Right renal pelvis (tissue), 4 donors: Measurements from ENCODE around the gene TNNC2. TPM values are rescaled to one million over a fixed set of nuclear protein-coding genes. Genes with fewer than 3 reads are reported as not detected.
"Not testable (repeated sequence)": the region's sequence is repeated elsewhere in the genome, so short reads cannot be mapped to it uniquely, and the experiment has no call there.

Experiments used
- DNase-seq, 4 donors: peaks; one replicate each; pipeline ENCODE4 v3.0.0-alpha.2; 2013; ENCODE audit warnings: low read depth in 4 of 4, low spot score in 3 of 4, missing footprints in 1 of 4
- polyA plus RNA-seq, 4 donors: library from polyadenylated mRNA; unstranded; fragments of 120-200 nt; gene quantifications; one replicate each; pipeline ENCODE4 v1.2.1, GENCODE V29; 2013; ENCODE audit not compliant: insufficient read length in 4 of 4

Gene TNNC2
- 1 to 10 TPM in 1 of 4 donors, under 1 TPM in 3; 0.22 to 1.1 (median 0.72) TPM for polyA plus RNA-seq

DNA sequence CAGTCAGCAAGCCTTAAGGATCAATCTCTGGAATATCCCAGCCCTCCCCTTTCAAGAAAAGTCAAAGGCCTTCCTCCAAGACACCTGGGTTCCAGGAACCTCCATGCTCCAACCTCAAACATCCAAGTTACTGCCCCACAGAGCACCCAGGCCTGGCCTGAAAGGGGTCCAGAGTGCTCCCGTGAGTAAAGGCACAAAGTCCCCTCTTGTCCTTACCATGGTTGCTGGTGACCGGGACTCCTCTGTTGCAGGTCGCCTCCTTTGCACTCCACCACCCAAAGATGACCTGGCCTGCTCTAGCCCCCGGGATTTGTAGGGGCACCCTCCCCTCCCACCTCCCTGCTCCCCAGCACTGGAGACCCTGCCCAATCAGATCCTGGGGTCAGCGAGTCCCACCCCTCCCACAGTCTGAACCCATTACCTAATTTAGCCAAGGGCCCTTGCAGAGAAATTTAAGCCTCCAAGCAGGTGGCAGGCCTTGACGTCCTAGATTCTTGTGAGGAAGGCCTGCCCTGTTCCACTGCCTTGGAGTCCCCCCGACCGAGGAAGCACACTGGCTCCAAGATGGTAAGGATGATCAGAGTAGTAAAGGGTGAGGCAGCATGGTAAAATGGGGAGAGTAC lies at the start of gene TNNC2:
Gene TNNC2, minus strand, starts transcription at position 283 of the 623 bp plus-strand sequence. Its CDS starts 64 bp downstream, at position 219.
- no peak for DNase-seq

DNA sequence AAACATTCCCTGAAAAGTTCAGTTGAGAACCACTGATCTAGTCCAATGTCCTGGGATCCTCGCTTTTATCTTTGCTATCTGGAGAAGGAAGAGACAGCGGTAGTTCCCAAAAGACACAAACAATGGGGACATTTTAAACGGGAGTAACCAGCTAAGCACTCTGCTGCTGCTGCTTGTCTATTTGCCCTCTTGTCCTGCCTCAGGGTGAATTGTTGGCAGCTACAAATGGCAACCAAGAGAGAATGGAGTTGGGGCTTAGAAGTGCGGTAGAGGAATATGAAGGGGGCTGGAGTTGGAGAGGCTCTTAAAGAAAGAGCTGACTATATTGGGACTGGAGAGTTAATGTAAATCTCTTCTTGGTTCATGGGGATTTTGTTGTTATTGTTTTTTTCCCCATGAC lies 47.5 kb upstream of the TNNC2 start:
- no peak for DNase-seq

DNA sequence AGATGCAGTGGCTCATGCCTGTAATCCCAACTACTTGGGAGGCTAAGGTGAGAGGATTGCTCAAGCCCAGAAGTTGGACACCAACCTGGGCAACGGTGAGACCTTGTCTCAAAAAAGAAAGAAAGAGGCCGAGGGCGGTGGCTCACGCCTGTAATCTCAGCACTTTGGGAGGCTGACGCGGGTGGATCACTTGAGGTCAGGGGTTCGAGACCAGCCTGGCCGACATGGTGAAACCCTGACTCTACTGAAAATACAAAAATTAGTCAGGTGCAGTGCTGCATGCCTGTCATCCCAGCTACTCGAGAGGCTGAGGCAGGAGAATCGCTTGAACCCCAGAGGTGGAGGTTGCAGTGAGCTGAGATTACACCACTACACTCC lies 47.0 kb upstream of the TNNC2 start:
- not testable (repeated sequence) for DNase-seq

DNA sequence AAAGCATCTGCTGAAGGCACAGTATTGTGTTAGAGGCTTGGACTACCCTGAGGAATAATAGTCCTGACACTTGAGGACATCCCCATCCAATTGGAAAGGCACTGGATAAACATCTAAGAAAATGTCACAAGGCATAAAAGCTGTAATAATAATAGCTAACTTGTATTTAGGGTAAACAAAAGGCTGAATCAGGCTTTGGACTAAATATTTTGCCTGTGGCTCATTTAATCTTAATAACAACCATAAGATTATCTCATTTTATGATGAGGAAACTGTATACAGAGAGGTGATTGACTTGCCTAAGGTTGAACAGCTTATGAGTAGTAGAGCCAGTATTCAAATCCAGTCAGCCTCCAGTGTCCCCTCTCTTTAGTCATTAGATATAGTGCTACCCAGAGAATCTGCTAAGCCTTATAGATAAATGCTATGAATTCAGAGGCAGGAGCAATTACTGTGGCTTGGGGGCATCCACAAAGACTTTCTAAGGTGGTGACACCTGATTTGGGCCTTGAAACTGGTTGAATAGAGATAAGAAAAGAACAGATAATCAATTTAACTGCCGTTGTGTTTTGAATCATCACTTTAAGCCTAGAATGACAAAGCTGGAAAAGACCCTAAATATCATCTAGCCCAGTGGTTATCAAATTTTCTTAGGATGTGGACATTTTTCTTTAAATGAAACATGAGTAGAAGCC lies 46.4 kb upstream of the TNNC2 start:
- no peak for DNase-seq

DNA sequence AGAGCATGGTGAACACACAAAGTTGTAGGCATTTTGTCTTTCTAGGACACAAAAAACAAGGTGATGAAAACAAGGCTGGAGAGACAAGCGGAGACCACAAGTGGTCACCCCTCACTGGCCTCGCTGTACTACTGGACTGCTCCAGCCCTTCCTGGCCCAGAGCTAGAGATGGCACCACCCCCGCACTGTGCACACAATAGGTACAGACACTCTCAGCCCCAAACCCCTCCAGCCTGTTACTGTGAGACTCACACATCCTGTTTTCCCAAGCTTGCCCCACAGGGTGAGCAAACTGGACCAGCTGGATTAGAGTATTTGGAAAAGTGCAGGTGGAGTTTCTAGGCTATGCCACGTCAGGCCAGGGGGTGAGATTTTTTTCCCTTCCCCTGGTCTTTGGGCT lies 45.5 kb upstream of the TNNC2 start:
- no peak for DNase-seq

DNA sequence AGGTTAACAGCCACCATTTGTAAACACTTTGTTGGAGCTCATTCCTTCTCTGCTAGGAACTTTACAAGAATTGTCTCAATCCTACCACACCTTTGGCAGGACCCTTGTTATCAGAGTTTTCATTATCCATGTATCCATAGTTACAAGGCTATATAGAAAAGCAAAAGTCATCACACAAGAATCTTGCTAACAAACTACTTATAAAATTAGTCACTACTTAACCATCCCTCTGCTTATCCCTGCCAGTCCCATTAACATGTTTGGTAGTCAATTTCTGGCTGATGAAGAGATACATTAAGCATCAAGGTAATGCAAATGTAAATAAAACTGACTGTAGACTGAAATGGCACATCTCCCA lies 40.7 kb upstream of the TNNC2 start:
- DNase-seq: no peak

DNA sequence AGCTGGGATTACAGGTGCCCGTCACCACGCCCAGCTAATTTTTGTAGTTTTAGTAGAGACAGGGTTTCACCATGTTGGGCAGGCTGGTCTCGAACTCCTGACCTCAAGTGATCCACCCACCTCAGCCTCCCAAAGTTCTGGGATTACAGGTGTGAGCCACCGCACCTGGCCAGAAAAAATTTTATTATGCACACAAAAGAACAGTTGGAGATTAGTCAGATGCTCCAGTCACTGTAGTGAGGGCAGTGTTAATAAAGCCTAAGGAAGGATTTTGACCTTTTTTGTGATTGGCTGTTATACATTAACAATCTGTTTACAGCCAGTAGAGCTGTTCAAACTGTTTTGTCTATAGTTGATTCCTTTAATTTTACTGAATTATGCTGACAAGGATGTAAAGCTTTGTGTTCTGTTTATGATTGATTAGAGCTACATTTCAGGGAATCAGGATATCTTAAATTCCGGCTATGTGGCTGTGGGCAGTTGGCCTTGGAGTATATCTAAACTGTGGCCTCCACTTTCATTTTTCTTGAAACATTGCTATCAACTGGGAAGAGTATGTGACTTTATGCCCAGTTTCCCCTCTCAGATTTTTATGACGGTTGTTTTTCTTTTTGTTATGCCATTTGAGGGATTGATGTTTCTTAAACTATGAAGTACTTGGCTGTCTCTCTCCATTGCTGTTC lies 40.2 kb upstream of the TNNC2 start:
- no peak for DNase-seq

DNA sequence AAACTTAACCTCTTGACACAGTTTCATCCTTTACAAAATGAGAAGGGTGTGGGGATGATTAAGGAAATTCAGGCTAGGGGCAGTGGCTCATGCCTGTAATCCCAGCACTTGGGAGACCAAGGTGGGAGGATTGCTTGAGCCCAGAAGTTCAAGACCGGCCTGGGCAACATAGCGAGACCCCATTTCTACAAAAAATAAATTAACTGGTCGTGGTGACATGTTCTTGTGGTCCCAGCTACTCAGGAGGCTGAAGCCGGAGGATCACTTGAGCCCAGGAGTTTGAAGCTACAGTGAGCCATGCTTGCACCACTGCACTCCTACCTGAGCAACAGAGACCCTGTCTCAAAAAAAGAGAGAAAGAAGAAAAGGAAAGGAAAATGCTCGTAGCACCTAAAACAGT lies 39.3 kb upstream of the TNNC2 start:
- no peak for DNase-seq

DNA sequence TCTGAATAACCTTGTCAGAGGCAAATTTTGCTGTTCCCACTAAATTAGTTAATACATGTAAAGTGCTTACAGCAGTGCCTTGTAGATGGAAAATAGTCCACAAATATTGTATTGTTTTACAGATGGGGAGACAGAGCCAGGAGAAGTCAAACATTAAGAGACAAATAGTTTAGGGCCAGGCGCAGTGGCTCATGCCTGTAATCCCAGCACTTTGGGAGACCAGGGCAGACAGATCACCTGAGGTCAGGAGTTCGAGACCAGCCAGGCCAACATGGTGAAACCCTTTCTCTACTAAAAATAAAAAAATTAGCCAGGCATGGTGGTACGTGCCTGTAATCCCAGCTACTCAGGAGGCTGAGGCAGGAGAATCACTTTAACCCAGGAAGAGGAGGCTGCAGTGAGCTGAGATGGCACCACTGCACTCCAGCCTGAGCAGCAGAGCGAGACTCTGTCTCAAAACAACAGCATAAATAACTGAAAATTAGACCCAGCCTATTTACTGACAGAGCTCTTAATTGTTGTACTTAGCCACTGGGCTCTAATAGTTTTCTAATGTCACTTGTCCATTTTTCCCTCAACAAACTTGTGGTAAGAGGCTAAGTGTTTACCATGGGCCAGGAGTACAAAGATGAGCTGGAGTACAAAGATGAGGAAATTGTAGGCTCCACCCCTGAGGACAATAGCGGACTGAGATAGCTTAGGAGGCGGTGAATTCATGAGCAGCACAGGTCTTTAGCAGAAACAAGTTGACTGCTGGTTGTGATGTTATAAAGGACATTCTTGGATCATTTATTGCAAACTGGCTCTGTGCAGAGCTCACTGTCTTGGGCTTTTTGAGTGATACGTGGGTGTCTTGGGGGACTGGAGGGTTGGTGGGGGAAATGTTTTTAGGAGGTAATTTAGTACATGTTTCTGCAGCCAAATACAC lies 36.7 kb upstream of the TNNC2 start:
- DNase-seq: no peak

DNA sequence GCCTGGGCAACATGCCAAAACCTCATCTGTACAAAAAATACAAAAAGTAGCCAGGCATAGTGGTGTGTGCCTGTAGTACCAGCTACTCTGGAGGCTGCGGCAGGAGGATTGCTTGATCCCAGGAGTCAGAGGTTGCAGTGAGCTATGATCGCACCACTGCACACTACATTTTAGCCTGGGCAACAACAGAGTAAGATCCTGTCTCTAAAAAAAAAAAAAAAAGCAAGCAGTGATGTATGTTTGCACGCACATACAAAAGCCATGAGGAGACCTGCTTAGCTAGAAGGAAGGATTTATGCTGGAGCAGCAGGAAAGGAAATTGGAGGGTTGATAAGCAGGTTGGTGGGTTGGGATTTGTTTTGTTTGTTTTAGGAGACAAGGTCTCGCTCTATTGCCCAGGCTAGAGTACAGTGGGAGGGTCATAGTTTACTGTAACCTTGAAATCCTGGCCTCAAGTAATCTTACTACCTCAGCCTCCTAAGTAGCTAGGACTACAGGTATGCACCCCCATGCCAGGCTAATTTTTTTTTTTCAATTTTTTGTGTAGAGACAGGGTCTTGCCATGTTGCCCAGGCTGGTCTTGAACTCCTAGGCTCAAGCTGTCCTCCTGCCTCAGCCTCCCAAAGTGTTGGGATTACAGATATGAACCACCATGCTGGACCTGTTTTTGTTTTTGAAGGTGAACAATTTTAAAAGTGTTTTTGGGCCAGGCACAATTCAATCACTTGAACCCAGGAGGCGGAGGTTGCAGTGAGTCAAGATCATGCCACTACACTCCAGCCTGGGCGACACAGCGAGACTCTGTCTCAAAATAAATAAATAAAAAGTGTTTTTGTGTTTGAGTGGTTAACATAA lies 34.3 kb upstream of the TNNC2 start:
- DNase-seq: no peak

DNA sequence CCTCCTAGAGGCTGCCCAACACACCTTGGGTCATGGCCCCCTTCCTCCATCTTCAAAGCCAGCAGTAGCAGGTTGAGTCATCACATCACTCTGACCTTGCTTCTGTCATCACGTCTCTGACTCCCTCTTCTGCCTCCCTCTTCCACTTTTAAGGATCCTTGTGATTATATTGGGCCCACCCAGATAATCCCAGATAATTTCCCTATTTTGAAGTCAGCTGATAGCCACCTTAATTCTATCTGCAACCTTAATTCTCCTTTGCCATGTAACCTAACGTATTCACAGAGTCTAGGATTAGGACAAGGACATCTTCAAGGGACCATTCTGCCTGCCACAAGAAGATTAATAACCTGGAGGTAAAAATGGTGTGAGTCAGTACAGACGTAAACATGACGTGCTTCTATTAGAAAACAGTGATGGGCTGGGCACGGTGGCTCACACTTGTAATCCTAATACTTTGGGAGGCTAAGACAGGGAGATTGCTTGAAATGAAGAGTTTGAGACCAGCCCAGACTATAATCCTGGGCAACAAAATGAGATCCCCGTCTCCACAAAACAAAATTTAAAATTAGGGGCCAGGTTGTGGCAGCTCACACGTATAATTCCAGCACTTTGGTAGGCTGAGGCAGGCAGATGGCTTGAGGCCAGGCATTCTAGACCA lies 33.6 kb upstream of the TNNC2 start:
- DNase-seq: no peak

DNA sequence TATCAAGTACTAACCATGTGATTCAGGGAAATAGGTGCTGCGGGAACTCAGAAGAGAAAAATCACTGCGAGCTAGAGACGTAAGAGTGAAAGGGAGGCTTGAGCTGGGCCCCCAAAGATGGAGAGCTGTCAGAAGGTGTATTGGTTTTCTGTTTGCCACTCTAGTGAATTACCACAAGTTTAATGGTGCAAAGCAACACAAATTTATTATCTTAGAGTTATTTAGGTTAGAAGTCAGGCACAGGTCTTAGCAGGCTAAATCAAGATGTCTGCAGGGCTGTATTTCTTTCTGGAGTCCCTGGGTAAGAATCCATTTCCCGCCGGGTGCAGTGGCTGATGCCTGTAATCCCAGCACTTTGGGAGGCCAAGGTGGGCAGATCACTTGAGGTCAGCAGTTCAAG lies 32.8 kb upstream of the TNNC2 start:
- peak in 1 of 4 donors; percentile 19 for DNase-seq

DNA sequence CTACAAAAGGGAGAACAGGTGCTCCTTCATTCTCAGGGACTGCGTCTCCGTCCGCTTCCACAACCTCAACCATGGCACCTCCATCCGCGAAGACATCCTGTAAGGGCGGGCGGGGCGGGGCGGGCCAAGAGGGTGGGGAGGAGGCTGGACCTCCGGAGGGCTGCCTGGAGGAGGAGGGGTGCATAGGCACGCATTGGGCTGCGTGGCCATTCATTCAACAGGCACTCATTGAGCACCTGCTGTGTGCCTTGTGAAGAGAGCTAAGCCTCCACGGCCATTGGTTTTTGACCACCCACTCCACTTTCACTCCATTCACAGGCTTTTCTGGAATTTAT lies 30.7 kb upstream of the TNNC2 start:
- no peak for DNase-seq

DNA sequence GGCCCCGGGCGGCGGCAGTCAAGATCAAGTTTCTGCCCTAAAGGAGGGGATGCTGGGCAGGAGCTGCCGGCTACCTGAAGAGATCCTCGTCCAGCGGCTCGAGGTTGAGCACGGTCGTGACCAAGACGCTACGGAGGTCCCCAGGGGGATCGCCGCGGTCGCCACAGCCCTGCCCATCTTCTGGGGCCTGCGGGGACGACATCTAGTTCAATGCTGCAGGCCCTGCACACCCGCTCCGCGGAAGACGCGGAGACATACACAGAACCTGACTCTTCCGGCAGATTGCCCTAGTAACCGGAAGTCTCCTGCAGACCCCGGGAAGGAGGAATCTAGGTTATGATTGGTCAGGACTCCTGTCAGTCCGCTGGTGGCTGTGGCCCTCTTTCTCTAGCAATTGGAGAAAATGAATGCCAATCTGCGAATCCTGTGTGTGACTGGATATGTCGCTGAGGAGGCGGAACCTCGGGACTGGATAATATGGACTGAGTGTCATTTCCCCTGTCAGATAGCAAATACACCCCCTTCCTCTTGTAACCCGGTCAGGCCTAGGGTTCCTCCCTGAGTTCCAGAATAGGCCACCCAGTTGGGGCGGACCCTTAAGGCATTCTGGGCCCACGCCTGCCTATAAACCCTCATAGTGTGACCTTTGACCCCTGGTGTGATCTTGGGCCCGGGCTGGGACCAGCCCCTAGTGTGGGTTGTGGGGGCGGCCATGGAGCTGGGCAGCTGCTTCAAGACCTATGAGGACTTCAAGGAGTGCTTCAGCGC lies 30.2 kb upstream of the TNNC2 start, which contains the start of the genes ACOT8 and ZSWIM3:
Gene ACOT8, minus strand, starts transcription at position 279 of the 768 bp plus-strand sequence. Its CDS starts 77 bp downstream, at position 202.
Gene ZSWIM3, plus strand, starts transcription at position 501 of the 768 bp plus-strand sequence. Its CDS starts 212 bp downstream, at position 713.
- peak; percentile 100 for DNase-seq

DNA sequence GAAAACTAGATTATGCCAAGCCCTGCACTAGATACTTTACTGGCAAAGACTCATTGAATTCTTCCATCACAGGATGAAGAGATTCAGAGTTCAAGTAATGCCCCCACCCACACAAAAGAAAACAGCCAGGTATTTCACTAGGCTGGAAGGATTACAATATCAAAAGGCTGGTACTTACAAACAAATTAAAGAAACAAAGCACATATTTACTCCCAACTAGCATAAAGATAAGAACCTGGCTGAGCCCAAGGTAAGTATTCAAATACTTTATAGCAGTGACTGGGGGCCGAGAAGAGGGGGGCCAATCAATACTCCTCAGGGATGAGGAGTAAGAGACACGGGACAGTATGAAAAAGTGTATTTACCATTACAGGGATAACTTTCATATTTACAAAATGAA lies 26.4 kb upstream of the TNNC2 start:
- DNase-seq: no peak

DNA sequence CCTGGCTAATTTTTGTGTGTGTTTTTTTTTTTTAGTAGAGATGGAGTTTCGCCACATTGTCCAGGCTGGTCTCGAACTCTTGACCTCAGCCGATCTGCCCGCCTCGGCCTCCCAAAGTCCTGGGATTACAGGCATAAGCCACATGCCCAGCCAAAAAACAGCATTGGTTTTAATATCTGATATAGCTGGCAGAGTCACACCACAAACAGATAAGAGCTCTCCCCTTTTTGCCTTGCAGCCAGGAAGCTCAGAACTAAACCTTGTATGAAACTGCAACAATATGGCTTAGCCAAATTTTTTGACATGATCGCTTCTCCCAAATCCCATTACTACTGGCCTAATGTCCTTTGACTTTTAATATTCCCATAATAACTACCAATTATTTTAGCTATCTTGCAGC lies 25.2 kb upstream of the TNNC2 start:
- no peak for DNase-seq

DNA sequence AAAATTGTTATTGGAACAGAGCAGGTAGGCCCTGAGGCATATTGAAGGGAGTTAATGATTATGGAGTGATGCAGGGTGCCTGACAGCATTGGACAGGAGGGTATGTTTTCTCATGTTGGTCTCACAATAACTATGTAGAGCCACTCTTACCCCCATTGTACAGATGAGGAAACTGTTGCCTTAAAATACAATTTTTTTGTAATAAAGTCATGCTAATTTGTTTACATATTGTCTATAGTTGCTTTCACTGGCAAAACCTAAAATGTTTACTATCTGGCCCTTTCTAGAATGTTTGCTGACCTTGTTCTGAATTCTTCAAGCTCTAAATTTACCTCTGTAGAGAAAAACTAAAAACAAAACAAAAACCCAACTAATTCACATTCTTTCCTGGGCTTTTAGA lies 24.4 kb upstream of the TNNC2 start:
- DNase-seq: no peak

DNA sequence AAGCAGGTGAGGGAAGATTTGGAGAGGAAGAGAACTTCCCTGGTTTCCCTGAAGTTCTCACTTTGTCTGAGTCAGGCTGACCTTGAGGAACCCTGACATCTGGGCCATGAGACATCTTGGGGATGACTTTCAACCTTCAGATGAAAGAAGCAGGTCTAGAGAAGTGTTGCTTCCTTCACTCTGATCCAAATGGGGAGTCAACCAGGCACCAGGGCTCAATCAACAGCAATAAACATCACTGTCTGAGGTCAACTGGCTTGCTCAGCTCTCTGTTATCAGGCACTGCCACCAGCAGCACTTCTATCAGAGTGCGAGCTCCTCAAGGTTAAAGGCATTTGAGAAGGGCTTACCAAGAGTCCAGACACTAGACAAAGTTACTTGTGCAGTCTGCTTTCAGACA lies 23.8 kb upstream of the TNNC2 start:
- DNase-seq: no peak

DNA sequence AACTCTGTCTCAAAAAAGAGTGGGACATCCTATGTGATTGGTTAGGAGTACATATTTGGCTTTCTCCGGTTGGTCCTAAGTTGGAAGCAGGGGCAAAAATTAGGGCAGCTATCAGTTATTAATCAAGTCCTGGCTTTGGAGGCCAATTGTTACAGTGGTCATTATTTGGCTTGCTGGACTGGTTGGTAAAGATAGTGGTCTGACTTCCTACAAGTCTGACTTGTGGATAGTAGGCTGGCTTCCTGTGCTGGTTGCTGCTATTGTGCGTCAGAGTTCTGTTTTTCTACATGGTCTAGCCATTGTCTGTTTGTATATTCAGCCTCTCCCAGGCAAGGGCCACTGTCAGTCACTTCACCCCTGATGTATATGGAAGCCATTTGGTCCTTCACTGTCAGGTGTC lies 23.1 kb upstream of the TNNC2 start:
- no peak for DNase-seq
